HCT116 (cell line): Measurements from ENCODE around the gene GMPPB. TPM values are rescaled to one million over a fixed set of nuclear protein-coding genes. Genes with fewer than 3 reads are reported as not detected.
"Not testable (repeated sequence)": the region's sequence is repeated elsewhere in the genome, so short reads cannot be mapped to it uniquely, and the experiment has no call there.

Experiments used
- ATAC-seq: fragments of 200-7000 bp; cut with Tn5 transposase; 2 replicates; pipeline ENCODE4 v1.9.1; 2020; ENCODE audit warnings: mild to moderate bottlenecking, moderate library complexity
- BruUV-seq: library from RNA; stranded (reverse); fragments of 400-500 nt; replicated peaks from 2 replicates; lab custom pipeline; 2021; lab: Mats Ljungman, UMichigan
- CTCF ChIA-PET: fragments of 300-600 bp; sonication (Branson Sonifier 250); formaldehyde crosslinking; loops from one replicate; lab custom pipeline; 2021; ENCODE audit warnings: antibody characterized with exemption; lab: Charles Lee
- POLR2A ChIA-PET: fragments of 300-600, 350-600 bp; sonication (Branson Sonifier 250); formaldehyde crosslinking; loops from one replicate; lab custom pipeline; 2021; ENCODE audit warnings: antibody characterized with exemption; lab: Charles Lee
- RAD21 ChIA-PET, 2 experiments: fragments of 300-600 bp; sonication (Branson Sonifier 250); formaldehyde crosslinking; loops; one replicate each; lab custom pipeline; 2023; ENCODE audit warnings: low total read pairs in 2 of 2; ENCODE audit not compliant: uncharacterized antibody in 2 of 2, unreplicated experiment in 2 of 2, low non-redundant PET in 1 of 2; lab: Charles Lee
- DNase-seq: peaks from one replicate; pipeline ENCODE4 v3.0.0-alpha.2; 2010; ENCODE audit warnings: low read depth, low spot score
- H2AFZ ChIP-seq: fragments of 200-600 bp; shearing (Covaris generic), sonication (generic); 2 replicates; pipeline ENCODE4 v1.6.1; 2017; ENCODE audit warnings: low read depth, mixed run types, mixed read lengths, antibody characterized with exemption, low read length; ENCODE audit not compliant: poor library complexity, severe bottlenecking
- H3K27ac ChIP-seq: 2 replicates; pipeline ENCODE4 v1.5.1; 2012; ENCODE audit warnings: low read depth, low read length
- H3K27me3 ChIP-seq: fragments of 200-600 bp; sonication (generic); 2 replicates; pipeline ENCODE4 v1.6.1; 2016; ENCODE audit warnings: mixed run types, low read length, mixed read lengths; ENCODE audit not compliant: insufficient read depth
- H3K36me3 ChIP-seq, 2 experiments: fragments of 200-500 bp in 1 of 2; fragments of 200-600 bp in 1 of 2; sonication (Bioruptor generic) in 1 of 2; sonication (generic) in 1 of 2; 2 replicates each; pipeline versions ENCODE4 v1.5.1 to v1.6.1; 2014 to 2016; ENCODE audit warnings: low read length in 2 of 2, inconsistent platforms in 1 of 2, mixed read lengths in 1 of 2, mixed run types in 1 of 2; ENCODE audit not compliant: insufficient read depth in 2 of 2, control insufficient read depth in 1 of 2
- H3K4me1 ChIP-seq, 2 experiments: fragments of 200-600 bp in 1 of 2; sonication (generic) in 1 of 2; 2 replicates each; pipeline versions ENCODE4 v1.5.1 to v1.6.1; 2012 to 2017; ENCODE audit warnings: low read length in 2 of 2, inconsistent platforms in 1 of 2, mild to moderate bottlenecking in 1 of 2, mixed read lengths in 1 of 2, mixed run types in 1 of 2, moderate library complexity in 1 of 2; ENCODE audit not compliant: insufficient read depth in 2 of 2, control insufficient read depth in 1 of 2
- H3K4me2 ChIP-seq: fragments of 200-600 bp; sonication (generic); 2 replicates; pipeline ENCODE4 v1.6.1; 2017; ENCODE audit warnings: mixed run types, low read length, mixed read lengths
- H3K4me3 ChIP-seq, 2 experiments: fragments of 200-600 bp in 1 of 2; sonication (generic) in 1 of 2; replicated peaks in 1 of 2; 2 replicates each; pipeline ENCODE4 v1.5.1; 2011 to 2016; ENCODE audit warnings: low read length in 2 of 2, control low read depth in 1 of 2, low read depth in 1 of 2, mild to moderate bottlenecking in 1 of 2, mixed read lengths in 1 of 2, mixed run types in 1 of 2
- H3K79me2 ChIP-seq: fragments of 200-600 bp; sonication (generic); 2 replicates; pipeline ENCODE4 v1.6.1; 2017; ENCODE audit warnings: mild to moderate bottlenecking, mixed run types, low read length, moderate library complexity, mixed read lengths; ENCODE audit not compliant: insufficient read depth
- H3K9ac ChIP-seq: fragments of 200-600 bp; sonication (generic); 2 replicates; pipeline ENCODE4 v1.6.1; 2016; ENCODE audit warnings: low read length, mixed read lengths
- H3K9me2 ChIP-seq: fragments of 200-600 bp; sonication (generic), shearing (Covaris generic); 2 replicates; pipeline ENCODE4 v1.6.1; 2017; ENCODE audit warnings: mixed run types, mild to moderate bottlenecking, moderate library complexity; ENCODE audit not compliant: insufficient read depth
- H3K9me3 ChIP-seq, 2 experiments: fragments of 200-500 bp in 1 of 2; fragments of 200-600 bp in 1 of 2; sonication (Bioruptor generic) in 1 of 2; sonication (generic) in 1 of 2; 2 replicates each; pipeline ENCODE4 v1.6.1; 2014 to 2017; ENCODE audit warnings: low read length in 2 of 2, mixed read lengths in 2 of 2, inconsistent platforms in 1 of 2, low read depth in 1 of 2, mild to moderate bottlenecking in 1 of 2, mixed run types in 1 of 2, moderate library complexity in 1 of 2; ENCODE audit not compliant: control insufficient read depth in 1 of 2, insufficient read depth in 1 of 2
- H4K20me1 ChIP-seq: fragments of 200-600 bp; sonication (generic), shearing (Covaris generic); 2 replicates; pipeline ENCODE4 v1.6.1; 2017; ENCODE audit warnings: mixed run types, mild to moderate bottlenecking, moderate library complexity; ENCODE audit not compliant: insufficient read depth
- CEBPB ChIP-seq: IDR thresholded peaks from 2 replicates; pipeline ENCODE4 v1.6.1; 2012; ENCODE audit warnings: low read depth
- MAX ChIP-seq: IDR thresholded peaks from 2 replicates; pipeline ENCODE4 v1.6.1; 2012
- POLR2AphosphoS5 ChIP-seq: IDR thresholded peaks from 2 replicates; pipeline ENCODE4 v1.6.1; 2011; ENCODE audit warnings: mild to moderate bottlenecking, low read depth, low read length, moderate library complexity
- SIN3A ChIP-seq: IDR thresholded peaks from 2 replicates; pipeline ENCODE4 v1.6.1; 2012; ENCODE audit warnings: low read depth
- SRF ChIP-seq: IDR thresholded peaks from 2 replicates; pipeline ENCODE4 v1.6.1; 2012; ENCODE audit warnings: low read depth
- intact Hi-C: fragments of 100-400 bp; cut with micrococcal nuclease; formaldehyde crosslinking; loops from 2 replicates; pipeline ENCODE4 v1.10.0; 2022
- total RNA-seq: library from RNA; stranded (reverse); gene quantifications from one replicate; pipeline ENCODE4 v1.2.1, GENCODE V29; 2021; ENCODE audit not compliant: unreplicated experiment

GMPPB gene
- total RNA-seq, 1 experiment from 2014 or later: 24.1 TPM

GRCh38 chr3:49684453-49684852 is 39.3 kb downstream of the GMPPB start:
- H3K9me2 ChIP-seq, H3K4me3 ChIP-seq, H3K27me3 ChIP-seq, H4K20me1 ChIP-seq, H2AFZ ChIP-seq, H3K9ac ChIP-seq, H3K4me1 ChIP-seq, intact Hi-C loops, H3K27ac ChIP-seq, H3K4me2 ChIP-seq, RAD21 ChIA-PET, H3K9me3 ChIP-seq, BruUV-seq, H3K79me2 ChIP-seq, CTCF ChIA-PET, DNase-seq, POLR2A ChIA-PET: not testable (repeated sequence)
- H3K36me3 ChIP-seq: peaks cover 11 to 35% of the 10 kb centered on the region in 2 experiments; a peak in 3 of 4 replicates
- 0 out of 2 replicates have a peak, but pooled peaks have one; percentile 18 for ATAC-seq

- ChIA-PET CTCF (no interaction called here), RAD21 (no interaction called here), POLR2A (no interaction called here)
- ATAC-seq: no peak
- no peak overlapping the region for H3K4me2 ChIP-seq
- no peaks in the 10 kb centered on the region; the same call in 1 of the 2 replicates for H3K79me2 ChIP-seq
- no peak for DNase-seq
- H3K36me3 ChIP-seq: peaks cover 15 to 46% of the 10 kb centered on the region in 2 experiments; a peak in 3 of 4 replicates
- H3K27me3 ChIP-seq: no peaks in the 10 kb centered on the region
- H3K9me2 ChIP-seq: no peaks in the 10 kb centered on the region
- TSS peak; percentile 12 for BruUV-seq
- no peak overlapping the region for H2AFZ ChIP-seq
- no peak overlapping the region for H3K9ac ChIP-seq
- H3K27ac ChIP-seq: no peak overlapping the region
- no peaks in the 10 kb centered on the region for H3K4me1 ChIP-seq
- intact Hi-C loops: no loop called here
- H3K4me3 ChIP-seq: no peak overlapping the region
- no peaks in the 10 kb centered on the region for H3K9me3 ChIP-seq
- TF ChIP-seq SIN3A (no peak), SRF (no peak), POLR2AphosphoS5 (no peak), MAX (no peak), CEBPB (no peak)
- no peaks in the 10 kb centered on the region for H4K20me1 ChIP-seq
Observed at GRCh38 chr3:49683162-49683561, 40.6 kb downstream of the GMPPB start.
